ENCODE results near the gene ASB13.

ASB13 gene

GRCh38 chr10:5666008-5666840, at the start of gene ASB13:
ASB13 (minus strand) TSS chr10:5666595; CDS start chr10:5666551, 44 bp downstream.
- Histone ChIP-seq H3K4me1 (ENCODE audit: control insufficient read depth, insufficient read depth, low read length, unreplicated experiment) (no peaks in the 10 kb centered on the region), H3K27ac (ENCODE audit: low read depth, low read length) (no peak within 1 kb of the TSS)

GRCh38 chr10:5711642-5712041, 45.2 kb upstream of the ASB13 start:
- Histone ChIP-seq H3K27ac (ENCODE audit: low read depth, low read length) (no peak overlapping the region), H3K4me1 (ENCODE audit: control insufficient read depth, insufficient read depth, low read length, unreplicated experiment) (peaks cover 9% of the 10 kb centered on the region), H3K27me3 (ENCODE audit: insufficient read depth, low read length) (no peaks in the 10 kb centered on the region), H3K79me2 (ENCODE audit: control insufficient read depth, insufficient read depth, low read length, unreplicated experiment) (peaks cover 77% of the 10 kb centered on the region), H3K4me3 (ENCODE audit: low read depth, low read length) (peak overlapping the region; percentile 61), H3K36me3 (ENCODE audit: insufficient read depth, low read length) (no peaks in the 10 kb centered on the region), H2AFZ (ENCODE audit: low read length, unreplicated experiment) (no peak overlapping the region)

More at GRCh38 chr10:5666008-5666840, at the start of gene ASB13:
- peaks cover 6% of the 10 kb centered on the region for H3K79me2 ChIP-seq (ENCODE audit: control insufficient read depth, insufficient read depth, low read length, unreplicated experiment)
- no peaks in the 10 kb centered on the region for H3K36me3 ChIP-seq (ENCODE audit: insufficient read depth, low read length)
- H3K27me3 ChIP-seq (ENCODE audit: insufficient read depth, low read length), result 0 out of 2 replicates have a peak, but pooled peaks cover 5% of the 10 kb centered on the region
- H3K4me3 ChIP-seq (ENCODE audit: low read depth, low read length), result peak within 1 kb of the TSS; percentile 96
- peak within 1 kb of the TSS; percentile 96 for H2AFZ ChIP-seq (ENCODE audit: low read length, unreplicated experiment)

- Histone ChIP-seq H3K36me3 (ENCODE audit: insufficient read depth, low read length) (no peaks in the 10 kb centered on the region), H3K4me3 (ENCODE audit: low read depth, low read length) (peak overlapping the region; percentile 61), H3K79me2 (ENCODE audit: control insufficient read depth, insufficient read depth, low read length, unreplicated experiment) (peaks cover 79% of the 10 kb centered on the region), H3K4me1 (ENCODE audit: control insufficient read depth, insufficient read depth, low read length, unreplicated experiment) (peaks cover 9% of the 10 kb centered on the region), H3K27ac (ENCODE audit: low read depth, low read length) (no peak overlapping the region), H2AFZ (ENCODE audit: low read length, unreplicated experiment) (no peak overlapping the region), H3K27me3 (ENCODE audit: insufficient read depth, low read length) (no peaks in the 10 kb centered on the region)
These were observed 44.5 kb upstream of the ASB13 start for GRCh38 chr10:5710859-5711258.

GRCh38 chr10:5709865-5710264, 43.5 kb upstream of the ASB13 start:
- H3K27ac ChIP-seq (ENCODE audit: low read depth, low read length), result no peak overlapping the region

GRCh38 chr10:5708356-5708755, 42.0 kb upstream of the ASB13 start:
- Histone ChIP-seq H3K27me3 (ENCODE audit: insufficient read depth, low read length) (no peaks in the 10 kb centered on the region), H2AFZ (ENCODE audit: low read length, unreplicated experiment) (no peak overlapping the region), H3K4me1 (ENCODE audit: control insufficient read depth, insufficient read depth, low read length, unreplicated experiment) (peaks cover 9% of the 10 kb centered on the region), H3K79me2 (ENCODE audit: control insufficient read depth, insufficient read depth, low read length, unreplicated experiment) (peaks cover 82% of the 10 kb centered on the region), H3K27ac (ENCODE audit: low read depth, low read length) (no peak overlapping the region), H3K4me3 (ENCODE audit: low read depth, low read length) (no peak overlapping the region), H3K36me3 (ENCODE audit: insufficient read depth, low read length) (no peaks in the 10 kb centered on the region)

More at GRCh38 chr10:5709865-5710264, 43.5 kb upstream of the ASB13 start:
- Histone ChIP-seq H3K4me3 (ENCODE audit: low read depth, low read length) (no peak overlapping the region), H3K4me1 (ENCODE audit: control insufficient read depth, insufficient read depth, low read length, unreplicated experiment) (peaks cover 9% of the 10 kb centered on the region), H3K27me3 (ENCODE audit: insufficient read depth, low read length) (no peaks in the 10 kb centered on the region), H3K36me3 (ENCODE audit: insufficient read depth, low read length) (no peaks in the 10 kb centered on the region), H3K79me2 (ENCODE audit: control insufficient read depth, insufficient read depth, low read length, unreplicated experiment) (peaks cover 80% of the 10 kb centered on the region), H2AFZ (ENCODE audit: low read length, unreplicated experiment) (no peak overlapping the region)

- no peak overlapping the region for H3K4me3 ChIP-seq (ENCODE audit: low read depth, low read length)
- H2AFZ ChIP-seq (ENCODE audit: low read length, unreplicated experiment), result no peak overlapping the region
- peaks cover 96% of the 10 kb centered on the region for H3K79me2 ChIP-seq (ENCODE audit: control insufficient read depth, insufficient read depth, low read length, unreplicated experiment)
- peaks cover under 1% of the 10 kb centered on the region for H3K4me1 ChIP-seq (ENCODE audit: control insufficient read depth, insufficient read depth, low read length, unreplicated experiment)
- no peak overlapping the region for H3K27ac ChIP-seq (ENCODE audit: low read depth, low read length)
- H3K36me3 ChIP-seq (ENCODE audit: insufficient read depth, low read length), result peaks cover 6% of the 10 kb centered on the region
- no peaks in the 10 kb centered on the region for H3K27me3 ChIP-seq (ENCODE audit: insufficient read depth, low read length)
These were observed 31.7 kb upstream of the ASB13 start for GRCh38 chr10:5698062-5698461.

GRCh38 chr10:5697342-5697741, 30.9 kb upstream of the ASB13 start:
- Histone ChIP-seq H3K27me3 (ENCODE audit: insufficient read depth, low read length) (no peaks in the 10 kb centered on the region), H3K4me1 (ENCODE audit: control insufficient read depth, insufficient read depth, low read length, unreplicated experiment) (peaks cover 6% of the 10 kb centered on the region), H3K79me2 (ENCODE audit: control insufficient read depth, insufficient read depth, low read length, unreplicated experiment) (peaks cover 97% of the 10 kb centered on the region), H3K36me3 (ENCODE audit: insufficient read depth, low read length) (peaks cover 6% of the 10 kb centered on the region; the same call in 1 of the 2 replicates), H3K27ac (ENCODE audit: low read depth, low read length) (no peak overlapping the region), H3K4me3 (ENCODE audit: low read depth, low read length) (no peak overlapping the region), H2AFZ (ENCODE audit: low read length, unreplicated experiment) (no peak overlapping the region)

GRCh38 chr10:5694573-5694972, 28.2 kb upstream of the ASB13 start:
- no peak overlapping the region for H3K4me3 ChIP-seq (ENCODE audit: low read depth, low read length)

GRCh38 chr10:5692461-5693358, 26.3 kb upstream of the ASB13 start:
- peaks cover 95% of the 10 kb centered on the region for H3K79me2 ChIP-seq (ENCODE audit: control insufficient read depth, insufficient read depth, low read length, unreplicated experiment)
- peak overlapping the region; percentile 88 for H2AFZ ChIP-seq (ENCODE audit: low read length, unreplicated experiment)
- peak overlapping the region; percentile 85 for H3K4me3 ChIP-seq (ENCODE audit: low read depth, low read length)
- no peaks in the 10 kb centered on the region for H3K36me3 ChIP-seq (ENCODE audit: insufficient read depth, low read length)
- H3K4me1 ChIP-seq (ENCODE audit: control insufficient read depth, insufficient read depth, low read length, unreplicated experiment), result peaks cover 6% of the 10 kb centered on the region
- H3K27ac ChIP-seq (ENCODE audit: low read depth, low read length), result no peak overlapping the region
- H3K27me3 ChIP-seq (ENCODE audit: insufficient read depth, low read length), result no peaks in the 10 kb centered on the region

More at GRCh38 chr10:5694573-5694972, 28.2 kb upstream of the ASB13 start:
- no peak overlapping the region for H3K27ac ChIP-seq (ENCODE audit: low read depth, low read length)
- H3K27me3 ChIP-seq (ENCODE audit: insufficient read depth, low read length), result no peaks in the 10 kb centered on the region
- H3K79me2 ChIP-seq (ENCODE audit: control insufficient read depth, insufficient read depth, low read length, unreplicated experiment), result peaks cover 95% of the 10 kb centered on the region
- H2AFZ ChIP-seq (ENCODE audit: low read length, unreplicated experiment), result no peak overlapping the region
- peaks cover 6% of the 10 kb centered on the region for H3K4me1 ChIP-seq (ENCODE audit: control insufficient read depth, insufficient read depth, low read length, unreplicated experiment)
- H3K36me3 ChIP-seq (ENCODE audit: insufficient read depth, low read length), result peaks cover 6% of the 10 kb centered on the region; the same call in 1 of the 2 replicates

GRCh38 chr10:5691786-5692185, 25.4 kb upstream of the ASB13 start:
- no peaks in the 10 kb centered on the region for H3K27me3 ChIP-seq (ENCODE audit: insufficient read depth, low read length)
- H3K36me3 ChIP-seq (ENCODE audit: insufficient read depth, low read length), result no peaks in the 10 kb centered on the region
- peaks cover 10% of the 10 kb centered on the region for H3K4me1 ChIP-seq (ENCODE audit: control insufficient read depth, insufficient read depth, low read length, unreplicated experiment)
- H3K4me3 ChIP-seq (ENCODE audit: low read depth, low read length), result peak overlapping the region; percentile 85
- H3K79me2 ChIP-seq (ENCODE audit: control insufficient read depth, insufficient read depth, low read length, unreplicated experiment), result peaks cover 95% of the 10 kb centered on the region
- no peak overlapping the region for H3K27ac ChIP-seq (ENCODE audit: low read depth, low read length)
- no peak overlapping the region for H2AFZ ChIP-seq (ENCODE audit: low read length, unreplicated experiment)

All from ACC112 (cell line).